MM.1S (cell line): ENCODE data around the gene ATAD3B.

Experiments
- CTCF ChIP-seq: fragments of 300-600 bp; sonication (generic); IDR thresholded peaks from 2 replicates; pipeline ENCODE4 v1.5.1; 2016; ENCODE audit warnings: antibody characterized with exemption, low read length, mixed read lengths
- EZH2 ChIP-seq: fragments of 300-600 bp; sonication (generic); optimal IDR thresholded peaks from 2 replicates; pipeline ENCODE3; 2017; ENCODE audit warnings: low read depth, mild to moderate bottlenecking, antibody characterized with exemption, low read length, mixed read lengths
- EZH2phosphoT487 ChIP-seq: fragments of 300-600 bp; sonication (generic); IDR thresholded peaks from 2 replicates; pipeline ENCODE4 v1.6.1; 2018; ENCODE audit warnings: antibody characterized with exemption, low read length

DNA sequence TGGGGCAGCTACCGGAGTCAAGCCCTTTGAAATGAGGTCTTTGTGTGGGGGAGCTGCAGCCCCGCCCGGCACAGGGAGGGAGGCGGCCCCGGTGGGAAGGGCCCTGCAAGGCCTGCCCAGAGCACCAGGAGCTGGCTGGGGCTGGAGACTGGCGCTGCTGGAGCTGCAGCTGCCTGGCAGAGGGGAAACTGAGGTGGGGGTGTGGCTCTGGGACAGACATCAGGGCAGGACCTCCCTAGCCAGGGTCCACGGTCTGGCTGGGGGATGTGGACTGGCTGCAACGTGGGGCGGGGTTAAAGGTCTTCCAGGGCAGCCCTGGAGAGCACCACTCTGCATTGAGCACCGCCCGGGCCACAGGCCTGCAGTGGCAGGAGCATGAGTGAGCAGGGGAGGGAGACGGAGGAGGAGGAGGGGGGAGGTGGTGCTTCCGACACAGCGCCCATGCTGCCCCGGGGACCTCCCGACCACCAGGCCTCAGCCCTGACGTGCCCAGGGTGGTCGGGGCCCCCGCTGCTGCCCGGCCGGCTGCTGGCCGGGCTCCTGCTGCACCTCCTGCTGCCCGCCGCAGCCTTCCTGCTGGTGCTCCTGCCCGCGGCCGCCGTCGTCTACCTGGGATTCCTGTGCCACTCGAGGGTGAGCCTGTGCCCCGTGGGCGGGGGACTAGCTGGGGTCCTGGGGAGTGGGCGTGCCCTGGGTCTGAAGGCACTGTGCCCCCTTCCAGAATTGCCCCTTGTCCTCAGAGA, 45.6 kb upstream of the ATAD3B start:
- TF ChIP-seq CTCF (no peak), EZH2phosphoT487 (no peak), EZH2 (no peak)
